HEK293 (cell line): ENCODE measurements around the gene BAG2.

Source experiments
- KLF16 ChIP-seq: fragments of 450-650 bp; formaldehyde crosslinking; IDR thresholded peaks from 2 replicates; pipeline ENCODE4 v1.5.1; 2017; ENCODE audit warnings: missing biosample characterization, missing genetic modification characterization
- KLF8 ChIP-seq: fragments of 450-650 bp; formaldehyde crosslinking; IDR thresholded peaks from 2 replicates; pipeline ENCODE4 v1.5.1; 2016; ENCODE audit warnings: missing biosample characterization, missing genetic modification characterization
- SP3 ChIP-seq: fragments of 450-650 bp; formaldehyde crosslinking; IDR thresholded peaks from 2 replicates; pipeline ENCODE4 v1.5.1; 2016; ENCODE audit warnings: missing biosample characterization, missing genetic modification characterization
- WT1 ChIP-seq: fragments of 450-650 bp; formaldehyde crosslinking; IDR thresholded peaks from 2 replicates; pipeline ENCODE4 v1.5.1; 2016; ENCODE audit warnings: missing biosample characterization, missing genetic modification characterization
- ZBTB8A ChIP-seq: fragments of 450-650 bp; formaldehyde crosslinking; IDR thresholded peaks from 2 replicates; pipeline ENCODE4 v1.5.1; 2016; ENCODE audit warnings: missing biosample characterization, missing genetic modification characterization
- ZNF341 ChIP-seq: fragments of 450-650 bp; formaldehyde crosslinking; IDR thresholded peaks from 2 replicates; pipeline ENCODE4; 2016; ENCODE audit warnings: low read depth, missing biosample characterization, missing genetic modification characterization
- ZNF514 ChIP-seq: fragments of 450-650 bp; formaldehyde crosslinking; IDR thresholded peaks from 2 replicates; pipeline ENCODE4 v1.5.1; 2016; ENCODE audit warnings: missing biosample characterization, missing genetic modification characterization
- ZNF530 ChIP-seq: fragments of 450-650 bp; formaldehyde crosslinking; IDR thresholded peaks from 2 replicates; pipeline ENCODE4 v1.5.1; 2016; ENCODE audit warnings: low read depth, missing biosample characterization, missing genetic modification characterization
- ZNF555 ChIP-seq: fragments of 450-650 bp; formaldehyde crosslinking; conservative IDR thresholded peaks from 2 replicates; pipeline ENCODE4 v1.5.1; 2017; ENCODE audit warnings: missing biosample characterization, mild to moderate bottlenecking, missing genetic modification characterization, inconsistent platforms
- ZNF76 ChIP-seq: fragments of 450-650 bp; formaldehyde crosslinking; IDR thresholded peaks from 2 replicates; pipeline ENCODE4; 2016; ENCODE audit warnings: low read depth, missing biosample characterization, missing genetic modification characterization, borderline replicate concordance
- ZSCAN30 ChIP-seq: fragments of 450-650 bp; IDR thresholded peaks from 2 replicates; pipeline ENCODE4 v1.5.1; 2018; ENCODE audit warnings: missing biosample characterization, mild to moderate bottlenecking, missing genetic modification characterization, moderate library complexity
- TF ChIP-seq, protein P1 (sequence below): fragments of 450-650 bp; formaldehyde crosslinking; IDR thresholded peaks from 2 replicates; pipeline ENCODE4 v1.5.1; 2016; ENCODE audit warnings: missing biosample characterization, missing genetic modification characterization
- TF ChIP-seq, protein P2 (sequence below): fragments of 450-650 bp; formaldehyde crosslinking; IDR thresholded peaks from 2 replicates; pipeline ENCODE4 v1.5.1; 2017; ENCODE audit warnings: missing biosample characterization, missing genetic modification characterization
- TF ChIP-seq, protein P3 (sequence below): fragments of 450-650 bp; formaldehyde crosslinking; IDR thresholded peaks from 2 replicates; pipeline ENCODE4 v1.5.1; 2016; ENCODE audit warnings: missing biosample characterization, missing genetic modification characterization
- TF ChIP-seq, protein P4 (sequence below): fragments of 450-650 bp; formaldehyde crosslinking; IDR thresholded peaks from 2 replicates; pipeline ENCODE4 v1.5.1; 2016; ENCODE audit warnings: missing biosample characterization, missing genetic modification characterization
- TF ChIP-seq, protein P5 (sequence below): fragments of 450-650 bp; formaldehyde crosslinking; conservative IDR thresholded peaks from 2 replicates; pipeline ENCODE4 v1.5.1; 2016; ENCODE audit warnings: low read depth, missing biosample characterization, missing genetic modification characterization
- TF ChIP-seq, protein P6 (sequence below): fragments of 450-650 bp; formaldehyde crosslinking; IDR thresholded peaks from 2 replicates; pipeline ENCODE4 v1.5.1; 2016; ENCODE audit warnings: missing biosample characterization, missing genetic modification characterization, low read depth
- TF ChIP-seq, protein P7 (sequence below): fragments of 450-650 bp; formaldehyde crosslinking; IDR thresholded peaks from 2 replicates; pipeline ENCODE4 v1.5.1; 2016; ENCODE audit warnings: missing biosample characterization, missing genetic modification characterization

Gene BAG2

DNA sequence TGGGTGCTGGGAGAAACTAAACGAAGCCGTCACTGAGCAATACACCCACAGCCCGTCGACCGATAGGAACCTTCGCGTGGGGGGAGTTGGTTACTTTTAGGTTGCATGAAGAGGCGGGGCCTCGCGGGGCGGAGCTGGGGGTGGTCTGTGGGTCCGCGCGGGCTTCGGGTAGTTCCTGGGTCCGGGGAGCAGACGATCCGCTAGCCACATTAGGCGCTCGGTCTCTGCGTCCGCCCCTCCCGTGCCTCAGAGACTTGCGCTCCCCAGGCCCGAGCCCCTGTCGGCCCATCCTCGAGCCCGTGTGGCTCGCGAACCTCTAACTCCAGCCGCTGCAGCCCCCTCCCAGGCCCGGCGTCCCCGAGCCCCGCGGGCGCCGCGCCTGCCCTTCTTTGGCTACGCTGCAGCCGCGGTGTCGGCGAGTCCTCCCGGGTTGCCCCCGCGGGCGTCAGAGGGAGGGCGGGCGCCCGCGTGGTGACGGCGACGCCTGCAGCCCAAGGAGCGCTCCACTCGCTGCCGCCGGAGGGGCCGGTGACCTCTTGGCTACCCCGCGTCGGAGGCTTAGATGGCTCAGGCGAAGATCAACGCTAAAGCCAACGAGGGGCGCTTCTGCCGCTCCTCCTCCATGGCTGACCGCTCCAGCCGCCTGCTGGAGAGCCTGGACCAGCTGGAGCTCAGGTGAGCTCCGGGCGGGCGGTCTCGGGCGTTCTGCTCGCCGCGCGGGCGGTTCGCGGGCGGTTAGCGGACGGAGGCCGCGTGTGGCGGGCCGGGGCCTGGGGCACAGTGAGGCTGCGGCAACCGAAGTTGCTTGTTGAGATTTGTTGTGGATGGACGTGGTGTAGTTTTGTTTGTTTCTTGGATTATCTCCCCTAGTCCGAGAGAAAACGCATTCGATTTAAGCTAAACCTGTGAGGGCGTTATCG is at the start of gene BAG2 (continued):
- TF ChIP-seq, protein P1, sequence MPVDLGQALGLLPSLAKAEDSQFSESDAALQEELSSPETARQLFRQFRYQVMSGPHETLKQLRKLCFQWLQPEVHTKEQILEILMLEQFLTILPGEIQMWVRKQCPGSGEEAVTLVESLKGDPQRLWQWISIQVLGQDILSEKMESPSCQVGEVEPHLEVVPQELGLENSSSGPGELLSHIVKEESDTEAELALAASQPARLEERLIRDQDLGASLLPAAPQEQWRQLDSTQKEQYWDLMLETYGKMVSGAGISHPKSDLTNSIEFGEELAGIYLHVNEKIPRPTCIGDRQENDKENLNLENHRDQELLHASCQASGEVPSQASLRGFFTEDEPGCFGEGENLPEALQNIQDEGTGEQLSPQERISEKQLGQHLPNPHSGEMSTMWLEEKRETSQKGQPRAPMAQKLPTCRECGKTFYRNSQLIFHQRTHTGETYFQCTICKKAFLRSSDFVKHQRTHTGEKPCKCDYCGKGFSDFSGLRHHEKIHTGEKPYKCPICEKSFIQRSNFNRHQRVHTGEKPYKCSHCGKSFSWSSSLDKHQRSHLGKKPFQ (tag by site-specific recombination), result no peak
- TF ChIP-seq ZSCAN30 (tag by site-specific recombination) (peak; percentile 84), ZBTB8A (tag by site-specific recombination) (peak; percentile 98), ZNF76 (tag by site-specific recombination) (peak; percentile 83), WT1 (peak; percentile 13; the same call in 1 of the 2 replicates), ZNF341 (tag by site-specific recombination) (peak; percentile 55), ZNF514 (tag by site-specific recombination) (no peak), ZNF530 (no peak), SP3 (tag by site-specific recombination) (peak; percentile 85), KLF8 (tag by site-specific recombination) (peak; percentile 83), KLF16 (tag by site-specific recombination) (0 out of 2 replicates have a peak, but pooled peaks have one; percentile 50), ZNF555 (tag by site-specific recombination) (no peak)
- TF ChIP-seq, protein P2, sequence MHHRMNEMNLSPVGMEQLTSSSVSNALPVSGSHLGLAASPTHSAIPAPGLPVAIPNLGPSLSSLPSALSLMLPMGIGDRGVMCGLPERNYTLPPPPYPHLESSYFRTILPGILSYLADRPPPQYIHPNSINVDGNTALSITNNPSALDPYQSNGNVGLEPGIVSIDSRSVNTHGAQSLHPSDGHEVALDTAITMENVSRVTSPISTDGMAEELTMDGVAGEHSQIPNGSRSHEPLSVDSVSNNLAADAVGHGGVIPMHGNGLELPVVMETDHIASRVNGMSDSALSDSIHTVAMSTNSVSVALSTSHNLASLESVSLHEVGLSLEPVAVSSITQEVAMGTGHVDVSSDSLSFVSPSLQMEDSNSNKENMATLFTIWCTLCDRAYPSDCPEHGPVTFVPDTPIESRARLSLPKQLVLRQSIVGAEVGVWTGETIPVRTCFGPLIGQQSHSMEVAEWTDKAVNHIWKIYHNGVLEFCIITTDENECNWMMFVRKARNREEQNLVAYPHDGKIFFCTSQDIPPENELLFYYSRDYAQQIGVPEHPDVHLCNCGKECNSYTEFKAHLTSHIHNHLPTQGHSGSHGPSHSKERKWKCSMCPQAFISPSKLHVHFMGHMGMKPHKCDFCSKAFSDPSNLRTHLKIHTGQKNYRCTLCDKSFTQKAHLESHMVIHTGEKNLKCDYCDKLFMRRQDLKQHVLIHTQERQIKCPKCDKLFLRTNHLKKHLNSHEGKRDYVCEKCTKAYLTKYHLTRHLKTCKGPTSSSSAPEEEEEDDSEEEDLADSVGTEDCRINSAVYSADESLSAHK (tag by site-specific recombination), result peak; percentile 6; the same call in 1 of the 2 replicates
- TF ChIP-seq, protein P3, sequence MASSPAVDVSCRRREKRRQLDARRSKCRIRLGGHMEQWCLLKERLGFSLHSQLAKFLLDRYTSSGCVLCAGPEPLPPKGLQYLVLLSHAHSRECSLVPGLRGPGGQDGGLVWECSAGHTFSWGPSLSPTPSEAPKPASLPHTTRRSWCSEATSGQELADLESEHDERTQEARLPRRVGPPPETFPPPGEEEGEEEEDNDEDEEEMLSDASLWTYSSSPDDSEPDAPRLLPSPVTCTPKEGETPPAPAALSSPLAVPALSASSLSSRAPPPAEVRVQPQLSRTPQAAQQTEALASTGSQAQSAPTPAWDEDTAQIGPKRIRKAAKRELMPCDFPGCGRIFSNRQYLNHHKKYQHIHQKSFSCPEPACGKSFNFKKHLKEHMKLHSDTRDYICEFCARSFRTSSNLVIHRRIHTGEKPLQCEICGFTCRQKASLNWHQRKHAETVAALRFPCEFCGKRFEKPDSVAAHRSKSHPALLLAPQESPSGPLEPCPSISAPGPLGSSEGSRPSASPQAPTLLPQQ (tag by site-specific recombination), result peak; percentile 85
- TF ChIP-seq, protein P4, sequence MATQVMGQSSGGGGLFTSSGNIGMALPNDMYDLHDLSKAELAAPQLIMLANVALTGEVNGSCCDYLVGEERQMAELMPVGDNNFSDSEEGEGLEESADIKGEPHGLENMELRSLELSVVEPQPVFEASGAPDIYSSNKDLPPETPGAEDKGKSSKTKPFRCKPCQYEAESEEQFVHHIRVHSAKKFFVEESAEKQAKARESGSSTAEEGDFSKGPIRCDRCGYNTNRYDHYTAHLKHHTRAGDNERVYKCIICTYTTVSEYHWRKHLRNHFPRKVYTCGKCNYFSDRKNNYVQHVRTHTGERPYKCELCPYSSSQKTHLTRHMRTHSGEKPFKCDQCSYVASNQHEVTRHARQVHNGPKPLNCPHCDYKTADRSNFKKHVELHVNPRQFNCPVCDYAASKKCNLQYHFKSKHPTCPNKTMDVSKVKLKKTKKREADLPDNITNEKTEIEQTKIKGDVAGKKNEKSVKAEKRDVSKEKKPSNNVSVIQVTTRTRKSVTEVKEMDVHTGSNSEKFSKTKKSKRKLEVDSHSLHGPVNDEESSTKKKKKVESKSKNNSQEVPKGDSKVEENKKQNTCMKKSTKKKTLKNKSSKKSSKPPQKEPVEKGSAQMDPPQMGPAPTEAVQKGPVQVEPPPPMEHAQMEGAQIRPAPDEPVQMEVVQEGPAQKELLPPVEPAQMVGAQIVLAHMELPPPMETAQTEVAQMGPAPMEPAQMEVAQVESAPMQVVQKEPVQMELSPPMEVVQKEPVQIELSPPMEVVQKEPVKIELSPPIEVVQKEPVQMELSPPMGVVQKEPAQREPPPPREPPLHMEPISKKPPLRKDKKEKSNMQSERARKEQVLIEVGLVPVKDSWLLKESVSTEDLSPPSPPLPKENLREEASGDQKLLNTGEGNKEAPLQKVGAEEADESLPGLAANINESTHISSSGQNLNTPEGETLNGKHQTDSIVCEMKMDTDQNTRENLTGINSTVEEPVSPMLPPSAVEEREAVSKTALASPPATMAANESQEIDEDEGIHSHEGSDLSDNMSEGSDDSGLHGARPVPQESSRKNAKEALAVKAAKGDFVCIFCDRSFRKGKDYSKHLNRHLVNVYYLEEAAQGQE (tag by site-specific recombination), result peak; percentile 19; the same call in 1 of the 2 replicates
- TF ChIP-seq, protein P5, sequence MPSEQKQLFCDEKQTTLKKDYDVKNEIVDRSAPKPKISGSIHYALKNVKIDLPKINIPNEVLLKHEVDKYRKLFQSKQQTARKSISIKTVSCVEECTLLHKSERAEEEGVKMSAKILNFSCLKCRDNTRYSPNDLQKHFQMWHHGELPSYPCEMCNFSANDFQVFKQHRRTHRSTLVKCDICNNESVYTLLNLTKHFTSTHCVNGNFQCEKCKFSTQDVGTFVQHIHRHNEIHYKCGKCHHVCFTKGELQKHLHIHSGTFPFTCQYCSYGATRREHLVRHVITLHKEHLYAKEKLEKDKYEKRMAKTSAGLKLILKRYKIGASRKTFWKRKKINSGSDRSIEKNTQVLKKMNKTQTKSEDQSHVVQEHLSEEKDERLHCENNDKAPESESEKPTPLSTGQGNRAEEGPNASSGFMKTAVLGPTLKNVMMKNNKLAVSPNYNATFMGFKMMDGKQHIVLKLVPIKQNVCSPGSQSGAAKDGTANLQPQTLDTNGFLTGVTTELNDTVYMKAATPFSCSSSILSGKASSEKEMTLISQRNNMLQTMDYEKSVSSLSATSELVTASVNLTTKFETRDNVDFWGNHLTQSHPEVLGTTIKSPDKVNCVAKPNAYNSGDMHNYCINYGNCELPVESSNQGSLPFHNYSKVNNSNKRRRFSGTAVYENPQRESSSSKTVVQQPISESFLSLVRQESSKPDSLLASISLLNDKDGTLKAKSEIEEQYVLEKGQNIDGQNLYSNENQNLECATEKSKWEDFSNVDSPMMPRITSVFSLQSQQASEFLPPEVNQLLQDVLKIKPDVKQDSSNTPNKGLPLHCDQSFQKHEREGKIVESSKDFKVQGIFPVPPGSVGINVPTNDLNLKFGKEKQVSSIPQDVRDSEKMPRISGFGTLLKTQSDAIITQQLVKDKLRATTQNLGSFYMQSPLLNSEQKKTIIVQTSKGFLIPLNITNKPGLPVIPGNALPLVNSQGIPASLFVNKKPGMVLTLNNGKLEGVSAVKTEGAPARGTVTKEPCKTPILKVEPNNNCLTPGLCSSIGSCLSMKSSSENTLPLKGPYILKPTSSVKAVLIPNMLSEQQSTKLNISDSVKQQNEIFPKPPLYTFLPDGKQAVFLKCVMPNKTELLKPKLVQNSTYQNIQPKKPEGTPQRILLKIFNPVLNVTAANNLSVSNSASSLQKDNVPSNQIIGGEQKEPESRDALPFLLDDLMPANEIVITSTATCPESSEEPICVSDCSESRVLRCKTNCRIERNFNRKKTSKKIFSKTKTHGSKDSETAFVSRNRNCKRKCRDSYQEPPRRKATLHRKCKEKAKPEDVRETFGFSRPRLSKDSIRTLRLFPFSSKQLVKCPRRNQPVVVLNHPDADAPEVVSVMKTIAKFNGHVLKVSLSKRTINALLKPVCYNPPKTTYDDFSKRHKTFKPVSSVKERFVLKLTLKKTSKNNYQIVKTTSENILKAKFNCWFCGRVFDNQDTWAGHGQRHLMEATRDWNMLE (tag by site-specific recombination), result no peak
- TF ChIP-seq, protein P6, sequence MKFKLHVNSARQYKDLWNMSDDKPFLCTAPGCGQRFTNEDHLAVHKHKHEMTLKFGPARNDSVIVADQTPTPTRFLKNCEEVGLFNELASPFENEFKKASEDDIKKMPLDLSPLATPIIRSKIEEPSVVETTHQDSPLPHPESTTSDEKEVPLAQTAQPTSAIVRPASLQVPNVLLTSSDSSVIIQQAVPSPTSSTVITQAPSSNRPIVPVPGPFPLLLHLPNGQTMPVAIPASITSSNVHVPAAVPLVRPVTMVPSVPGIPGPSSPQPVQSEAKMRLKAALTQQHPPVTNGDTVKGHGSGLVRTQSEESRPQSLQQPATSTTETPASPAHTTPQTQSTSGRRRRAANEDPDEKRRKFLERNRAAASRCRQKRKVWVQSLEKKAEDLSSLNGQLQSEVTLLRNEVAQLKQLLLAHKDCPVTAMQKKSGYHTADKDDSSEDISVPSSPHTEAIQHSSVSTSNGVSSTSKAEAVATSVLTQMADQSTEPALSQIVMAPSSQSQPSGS, result 0 out of 2 replicates have a peak, but pooled peaks have one; percentile 4
- TF ChIP-seq, protein P7, sequence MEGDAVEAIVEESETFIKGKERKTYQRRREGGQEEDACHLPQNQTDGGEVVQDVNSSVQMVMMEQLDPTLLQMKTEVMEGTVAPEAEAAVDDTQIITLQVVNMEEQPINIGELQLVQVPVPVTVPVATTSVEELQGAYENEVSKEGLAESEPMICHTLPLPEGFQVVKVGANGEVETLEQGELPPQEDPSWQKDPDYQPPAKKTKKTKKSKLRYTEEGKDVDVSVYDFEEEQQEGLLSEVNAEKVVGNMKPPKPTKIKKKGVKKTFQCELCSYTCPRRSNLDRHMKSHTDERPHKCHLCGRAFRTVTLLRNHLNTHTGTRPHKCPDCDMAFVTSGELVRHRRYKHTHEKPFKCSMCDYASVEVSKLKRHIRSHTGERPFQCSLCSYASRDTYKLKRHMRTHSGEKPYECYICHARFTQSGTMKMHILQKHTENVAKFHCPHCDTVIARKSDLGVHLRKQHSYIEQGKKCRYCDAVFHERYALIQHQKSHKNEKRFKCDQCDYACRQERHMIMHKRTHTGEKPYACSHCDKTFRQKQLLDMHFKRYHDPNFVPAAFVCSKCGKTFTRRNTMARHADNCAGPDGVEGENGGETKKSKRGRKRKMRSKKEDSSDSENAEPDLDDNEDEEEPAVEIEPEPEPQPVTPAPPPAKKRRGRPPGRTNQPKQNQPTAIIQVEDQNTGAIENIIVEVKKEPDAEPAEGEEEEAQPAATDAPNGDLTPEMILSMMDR, result peak; percentile 82
